ENCODE data around the gene POLH. TPM values are rescaled to one million over a fixed set of nuclear protein-coding genes. Genes with fewer than 3 reads are reported as not detected.
"Not testable (repeated sequence)": the region's sequence is repeated elsewhere in the genome, so short reads cannot be mapped to it uniquely, and the experiment has no call there.

Gene POLH
- total RNA-seq, 1 donor from 2014 or later: 12.5 TPM

- no peak for DNase-seq (ENCODE audit: low spot score)
- Mint-ChIP-seq H3K4me1 (ENCODE audit: unreplicated experiment) (no peaks in the 10 kb centered on the region), H3K27ac (ENCODE audit: unreplicated experiment) (no peak overlapping the region), H3K36me3 (ENCODE audit: low read depth, unreplicated experiment) (peaks cover 19% of the 10 kb centered on the region), H3K4me3 (ENCODE audit: unreplicated experiment) (no peak overlapping the region), H3K27me3 (ENCODE audit: unreplicated experiment) (peaks cover 1% of the 10 kb centered on the region), H3K9me3 (ENCODE audit: unreplicated experiment) (no peaks in the 10 kb centered on the region)
- TF ChIP-seq CTCF (IDR thresholded peaks at IDR 0.05; ENCODE audit: unreplicated experiment): no peak
These were observed 6.9 kb downstream of the POLH start for GRCh38 chr6:43582911-43583310.

GRCh38 chr6:43584892-43585570 is 9.0 kb downstream of the POLH start:
- no peak overlapping the region for H3K27ac Mint-ChIP-seq (ENCODE audit: unreplicated experiment)
- H3K4me3 Mint-ChIP-seq (ENCODE audit: unreplicated experiment): no peak overlapping the region
- no peak for TF ChIP-seq CTCF (IDR thresholded peaks at IDR 0.05; ENCODE audit: unreplicated experiment)
- DNase-seq (ENCODE audit: low spot score): no peak
- no peaks in the 10 kb centered on the region for H3K9me3 Mint-ChIP-seq (ENCODE audit: unreplicated experiment)
- H3K27me3 Mint-ChIP-seq (ENCODE audit: unreplicated experiment): peaks cover 1% of the 10 kb centered on the region
- H3K36me3 Mint-ChIP-seq (ENCODE audit: low read depth, unreplicated experiment): peaks cover 19% of the 10 kb centered on the region
- H3K4me1 Mint-ChIP-seq (ENCODE audit: unreplicated experiment): no peaks in the 10 kb centered on the region

GRCh38 chr6:43588194-43588593 is 12.2 kb downstream of the POLH start:
- H3K9me3 Mint-ChIP-seq (ENCODE audit: unreplicated experiment): no peaks in the 10 kb centered on the region
- TF ChIP-seq CTCF (IDR thresholded peaks at IDR 0.05; ENCODE audit: unreplicated experiment): no peak
- no peak for DNase-seq (ENCODE audit: low spot score)
- H3K4me1 Mint-ChIP-seq (ENCODE audit: unreplicated experiment): no peaks in the 10 kb centered on the region
- H3K4me3 Mint-ChIP-seq (ENCODE audit: unreplicated experiment): peak overlapping the region; percentile 31
- no peak overlapping the region for H3K27ac Mint-ChIP-seq (ENCODE audit: unreplicated experiment)
- H3K27me3 Mint-ChIP-seq (ENCODE audit: unreplicated experiment): peaks cover 1% of the 10 kb centered on the region
- H3K36me3 Mint-ChIP-seq (ENCODE audit: low read depth, unreplicated experiment): peaks cover 14% of the 10 kb centered on the region

- H3K27ac Mint-ChIP-seq (ENCODE audit: unreplicated experiment); H3K9me3 Mint-ChIP-seq (ENCODE audit: unreplicated experiment); H3K27me3 Mint-ChIP-seq (ENCODE audit: unreplicated experiment); H3K4me3 Mint-ChIP-seq (ENCODE audit: unreplicated experiment); H3K36me3 Mint-ChIP-seq (ENCODE audit: low read depth, unreplicated experiment); H3K4me1 Mint-ChIP-seq (ENCODE audit: unreplicated experiment); DNase-seq (ENCODE audit: low spot score): not testable (repeated sequence)
These were observed 13.6 kb downstream of the POLH start for GRCh38 chr6:43589564-43589963.

- no peaks in the 10 kb centered on the region for H3K9me3 Mint-ChIP-seq (ENCODE audit: unreplicated experiment)
- no peak overlapping the region for H3K27ac Mint-ChIP-seq (ENCODE audit: unreplicated experiment)
- H3K27me3 Mint-ChIP-seq (ENCODE audit: unreplicated experiment): no peaks in the 10 kb centered on the region
- H3K36me3 Mint-ChIP-seq (ENCODE audit: low read depth, unreplicated experiment): no peaks in the 10 kb centered on the region
- H3K4me3 Mint-ChIP-seq (ENCODE audit: unreplicated experiment): no peak overlapping the region
- no peak for DNase-seq (ENCODE audit: low spot score)
- no peak for TF ChIP-seq CTCF (IDR thresholded peaks at IDR 0.05; ENCODE audit: unreplicated experiment)
- H3K4me1 Mint-ChIP-seq (ENCODE audit: unreplicated experiment): no peaks in the 10 kb centered on the region
These were observed 18.0 kb downstream of the POLH start for GRCh38 chr6:43593938-43594337.

Measured in endothelial cell (in vitro differentiated cells).